Glutamatergic neuron (in vitro differentiated cells): ENCODE measurements around the gene CHIT1. TPM values are rescaled to one million over a fixed set of nuclear protein-coding genes. Genes with fewer than 3 reads are reported as not detected.

Experiments used
- DNase-seq: peaks from one replicate; pipeline ENCODE4 v3.0.0; 2022
- H3K27ac Mint-ChIP-seq: one replicate; pipeline ENCODE4 v1.8.0; 2020; ENCODE audit warnings: mild to moderate bottlenecking, mixed read lengths, inconsistent platforms; ENCODE audit not compliant: unreplicated experiment
- H3K27me3 Mint-ChIP-seq: one replicate; pipeline ENCODE4 v1.8.0; 2020; ENCODE audit warnings: mild to moderate bottlenecking, moderate library complexity, mixed read lengths, inconsistent platforms; ENCODE audit not compliant: unreplicated experiment
- H3K36me3 Mint-ChIP-seq: one replicate; pipeline ENCODE4 v1.8.0; 2020; ENCODE audit warnings: mild to moderate bottlenecking, mixed read lengths, inconsistent platforms; ENCODE audit not compliant: unreplicated experiment
- H3K4me1 Mint-ChIP-seq: one replicate; pipeline ENCODE4 v1.8.0; 2020; ENCODE audit warnings: mild to moderate bottlenecking, low read depth, mixed read lengths, inconsistent platforms; ENCODE audit not compliant: unreplicated experiment
- H3K4me3 Mint-ChIP-seq: one replicate; pipeline ENCODE4 v1.8.0; 2020; ENCODE audit warnings: mild to moderate bottlenecking, mixed read lengths, inconsistent platforms; ENCODE audit not compliant: unreplicated experiment
- H3K9me3 Mint-ChIP-seq: one replicate; pipeline ENCODE4 v1.8.0; 2020; ENCODE audit warnings: mild to moderate bottlenecking, moderate library complexity, mixed read lengths, inconsistent platforms; ENCODE audit not compliant: unreplicated experiment
- total RNA-seq: library from RNA; stranded (reverse); fragmentation: NEBNext Ultra II Directional; extraction: Animal tissue kit (Norgen Biotek cat#: 25700); gene quantifications from one replicate; pipeline ENCODE4 v1.2.1, GENCODE V29; 2021; ENCODE audit not compliant: unreplicated experiment
- TF ChIP-seq, protein P1 (sequence below): fragments of 200-600 bp; sonication (generic); IDR thresholded peaks from one replicate; pipeline ENCODE4 v1.5.0; 2021; ENCODE audit not compliant: partially characterized antibody, unreplicated experiment

The CHIT1 gene
- total RNA-seq, 1 donor from 2014 or later: 0.10 TPM

DNA sequence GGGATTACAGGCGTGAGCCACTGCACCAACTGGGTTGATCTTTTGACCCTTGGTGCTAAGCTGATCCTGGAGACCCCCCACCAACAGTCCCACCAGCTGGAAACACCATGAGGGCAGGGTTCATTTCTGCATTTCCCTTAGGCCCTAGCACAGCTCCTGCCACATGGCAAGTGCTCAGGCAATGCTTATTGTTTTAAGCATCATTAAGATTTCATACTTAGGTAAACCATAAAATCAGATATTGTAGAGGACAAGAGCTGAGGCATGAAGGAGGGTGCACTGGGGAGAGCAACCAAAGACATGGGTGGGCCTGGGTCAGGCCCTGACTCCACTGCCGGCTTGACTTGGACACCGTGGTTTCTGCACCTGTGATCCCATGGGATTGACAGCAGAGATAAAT, 17.7 kb downstream of the CHIT1 start:
- no peak for DNase-seq
- Mint-ChIP-seq H3K9me3 (peaks cover 14% of the 10 kb centered on the region), H3K4me1 (peaks cover 28% of the 10 kb centered on the region), H3K27me3 (peaks cover 6% of the 10 kb centered on the region), H3K4me3 (no peak overlapping the region), H3K27ac (no peak overlapping the region), H3K36me3 (no peaks in the 10 kb centered on the region)
- TF ChIP-seq, protein P1, sequence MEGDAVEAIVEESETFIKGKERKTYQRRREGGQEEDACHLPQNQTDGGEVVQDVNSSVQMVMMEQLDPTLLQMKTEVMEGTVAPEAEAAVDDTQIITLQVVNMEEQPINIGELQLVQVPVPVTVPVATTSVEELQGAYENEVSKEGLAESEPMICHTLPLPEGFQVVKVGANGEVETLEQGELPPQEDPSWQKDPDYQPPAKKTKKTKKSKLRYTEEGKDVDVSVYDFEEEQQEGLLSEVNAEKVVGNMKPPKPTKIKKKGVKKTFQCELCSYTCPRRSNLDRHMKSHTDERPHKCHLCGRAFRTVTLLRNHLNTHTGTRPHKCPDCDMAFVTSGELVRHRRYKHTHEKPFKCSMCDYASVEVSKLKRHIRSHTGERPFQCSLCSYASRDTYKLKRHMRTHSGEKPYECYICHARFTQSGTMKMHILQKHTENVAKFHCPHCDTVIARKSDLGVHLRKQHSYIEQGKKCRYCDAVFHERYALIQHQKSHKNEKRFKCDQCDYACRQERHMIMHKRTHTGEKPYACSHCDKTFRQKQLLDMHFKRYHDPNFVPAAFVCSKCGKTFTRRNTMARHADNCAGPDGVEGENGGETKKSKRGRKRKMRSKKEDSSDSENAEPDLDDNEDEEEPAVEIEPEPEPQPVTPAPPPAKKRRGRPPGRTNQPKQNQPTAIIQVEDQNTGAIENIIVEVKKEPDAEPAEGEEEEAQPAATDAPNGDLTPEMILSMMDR: no peak

DNA sequence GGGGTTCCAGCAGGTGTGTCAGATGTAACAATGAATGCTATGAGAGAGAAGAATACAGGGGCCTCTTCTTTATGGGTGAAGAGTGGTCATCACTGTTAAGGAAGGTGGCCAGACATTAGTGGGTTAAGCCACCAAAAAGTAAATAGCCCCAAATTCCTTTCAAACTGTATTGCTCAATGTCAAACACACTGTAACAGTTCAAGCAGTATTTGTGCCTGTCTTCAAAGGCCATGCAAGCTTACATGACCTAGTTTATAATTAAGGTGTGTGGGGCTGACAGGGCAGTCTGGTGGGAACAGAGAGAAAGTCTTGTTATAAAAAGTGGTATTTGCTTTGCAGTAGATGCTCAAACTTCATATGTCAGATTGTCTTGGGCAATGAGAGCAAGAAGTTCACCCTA, 18.5 kb downstream of the CHIT1 start:
- no peak for DNase-seq
- H3K9me3 Mint-ChIP-seq: peaks cover 14% of the 10 kb centered on the region
- peaks cover 6% of the 10 kb centered on the region for H3K27me3 Mint-ChIP-seq
- peaks cover 23% of the 10 kb centered on the region for H3K4me1 Mint-ChIP-seq
- no peak overlapping the region for H3K27ac Mint-ChIP-seq
- no peak overlapping the region for H3K4me3 Mint-ChIP-seq
- TF ChIP-seq, protein P1: no peak
- H3K36me3 Mint-ChIP-seq: no peaks in the 10 kb centered on the region

DNA sequence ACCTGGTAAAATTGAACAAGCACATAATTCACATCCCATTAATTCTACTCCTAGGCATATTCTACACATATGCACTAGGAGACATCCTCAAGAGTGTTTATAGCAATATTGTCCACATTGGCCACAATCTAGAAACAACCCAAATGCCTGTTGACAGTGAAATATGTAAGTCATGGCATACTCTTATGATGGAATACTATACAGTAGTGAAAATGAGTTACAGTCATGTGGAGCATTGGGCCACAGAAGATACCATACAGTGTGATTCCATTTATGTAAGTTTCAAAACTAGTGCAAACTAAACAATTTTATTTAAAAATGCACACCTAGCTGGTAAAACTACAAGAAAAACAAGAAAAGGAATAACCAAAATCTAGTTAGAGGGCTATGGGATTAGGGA, 19.1 kb downstream of the CHIT1 start:
- Mint-ChIP-seq H3K4me1 (peaks cover 20% of the 10 kb centered on the region), H3K9me3 (peaks cover 14% of the 10 kb centered on the region), H3K27ac (no peak overlapping the region), H3K4me3 (no peak overlapping the region), H3K36me3 (no peaks in the 10 kb centered on the region), H3K27me3 (peaks cover 6% of the 10 kb centered on the region)
- DNase-seq: no peak
- TF ChIP-seq, protein P1: no peak

DNA sequence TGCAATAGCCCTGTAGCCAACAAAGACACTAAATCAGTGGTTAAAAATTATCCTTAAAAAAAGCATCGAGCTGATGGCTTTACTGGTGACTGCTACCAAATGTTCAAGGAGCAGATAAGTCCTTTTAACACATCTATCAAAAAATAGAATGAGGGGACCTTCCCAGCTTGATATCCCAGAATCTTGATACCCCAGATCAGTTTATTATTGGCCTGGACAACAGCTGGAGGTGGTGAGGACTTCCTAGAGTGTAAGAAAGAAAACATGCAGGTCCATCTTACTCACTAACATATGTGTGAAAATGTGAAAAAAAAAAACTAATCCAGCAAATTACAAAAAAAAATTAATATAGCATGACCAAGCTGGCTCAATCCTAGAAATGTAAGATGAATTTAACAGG, 21.3 kb downstream of the CHIT1 start:
- no peaks in the 10 kb centered on the region for H3K36me3 Mint-ChIP-seq
- H3K9me3 Mint-ChIP-seq: peaks cover 12% of the 10 kb centered on the region
- peaks cover 6% of the 10 kb centered on the region for H3K27me3 Mint-ChIP-seq

DNA sequence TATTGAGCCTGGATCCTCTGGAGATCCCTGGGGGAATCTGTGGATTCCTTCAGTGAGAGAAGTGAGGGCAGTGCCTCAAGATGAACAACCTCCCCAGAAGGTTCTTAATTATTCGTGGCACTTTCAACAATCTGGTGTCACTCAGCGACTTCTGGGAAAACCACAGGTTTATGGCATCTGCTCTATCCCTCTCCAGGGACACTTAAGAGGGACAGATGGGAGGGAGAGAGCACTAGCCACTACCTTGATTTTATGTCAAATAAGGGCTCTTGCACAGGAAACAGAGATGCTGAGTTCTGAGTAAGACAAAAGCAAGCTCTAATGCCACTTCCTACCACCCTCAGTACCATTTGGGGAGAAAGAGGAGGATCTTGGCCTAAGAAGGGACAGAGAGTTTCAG, 21.7 kb downstream of the CHIT1 start:
- DNase-seq: no peak
- Mint-ChIP-seq H3K4me3 (no peak overlapping the region), H3K9me3 (peaks cover 12% of the 10 kb centered on the region), H3K4me1 (peaks cover 16% of the 10 kb centered on the region), H3K27ac (peak overlapping the region; percentile 44), H3K27me3 (peaks cover 6% of the 10 kb centered on the region), H3K36me3 (no peaks in the 10 kb centered on the region)
- TF ChIP-seq, protein P1: no peak

More for the DNA sequence above, 21.3 kb downstream of the CHIT1 start:
- no peak for DNase-seq
- Mint-ChIP-seq H3K27ac (peak overlapping the region; percentile 44), H3K4me1 (peaks cover 16% of the 10 kb centered on the region), H3K4me3 (no peak overlapping the region)
- TF ChIP-seq, protein P1: no peak
